K562 (cell line): ENCODE results near the gene LRRN3. TPM values are rescaled to one million over a fixed set of nuclear protein-coding genes. Genes with fewer than 3 reads are reported as not detected.

Source experiments
- ATAC-seq: fragments of 200-7000 bp; cut with Tn5 transposase; 3 replicates; pipeline ENCODE4 v1.9.1; 2020; ENCODE audit warnings: moderate library complexity
- BruUV-seq: library from RNA; stranded (reverse); fragments of 400-500 nt; replicated peaks from 2 replicates; lab custom pipeline; 2021; lab: Mats Ljungman, UMichigan
- CTCF ChIA-PET: fragments of 300-600 bp; formaldehyde crosslinking; extraction: SDS; loops from one replicate; lab custom pipeline; 2021; ENCODE audit warnings: low intra/inter-chr PET ratio; lab: Yijun Ruan, JAX
- POLR2A ChIA-PET: fragments of 300-600, 350-650 bp; sonication (Branson Sonifier 250); formaldehyde crosslinking; extraction: SDS; loops from one replicate; lab custom pipeline; 2021; ENCODE audit warnings: antibody characterized with exemption, inconsistent platforms; lab: Yijun Ruan, JAX
- DNase-seq, 4 experiments: peaks; one replicate each; pipeline versions ENCODE4 v3.0.0 to v3.0.0-alpha.2; 2011 to 2018; ENCODE audit warnings: low spot score in 3 of 4, mixed read lengths in 3 of 4; ENCODE audit errors: extremely low read depth in 1 of 4
- FAIRE-seq: peaks from 2 replicates; lab custom pipeline; 2011; peaks lifted over from hg19 to GRCh38; lab: Jason Lieb, UNC
- H2AFZ ChIP-seq: 2 replicates; pipeline ENCODE4 v1.6.0; 2011; ENCODE audit warnings: low read depth, low read length, control low read depth, inconsistent platforms
- H3K27ac ChIP-seq: fragments of 200-600 bp; 3 replicates; pipeline ENCODE4 v1.8.0; 2011; ENCODE audit warnings: low read depth, mild to moderate bottlenecking, control low read depth, inconsistent platforms, low read length, moderate library complexity, mixed read lengths; ENCODE audit errors: extremely low read depth
- H3K27me3 ChIP-seq, 2 experiments: fragments of 300-600 bp in 1 of 2; 2 replicates in 1 of 2; 3 replicates in 1 of 2; pipeline versions ENCODE4 v1.6.0 to v1.8.0; 2011; ENCODE audit warnings: inconsistent platforms in 2 of 2, low read length in 2 of 2, mild to moderate bottlenecking in 1 of 2, mixed read lengths in 1 of 2, moderate library complexity in 1 of 2; ENCODE audit not compliant: control insufficient read depth in 2 of 2, insufficient read depth in 2 of 2
- H3K36me3 ChIP-seq: fragments of 300-600 bp; 3 replicates; pipeline ENCODE4 v1.8.0; 2011; ENCODE audit warnings: mild to moderate bottlenecking, low read length, inconsistent platforms; ENCODE audit not compliant: control insufficient read depth, insufficient read depth
- H3K4me1 ChIP-seq, 2 experiments: fragments of 200-600 bp in 1 of 2; replicated peaks in 1 of 2; 2 replicates in 1 of 2; 3 replicates in 1 of 2; pipeline versions ENCODE4 v1.5.1 to v1.8.0; 2011; ENCODE audit warnings: inconsistent platforms in 2 of 2, low read length in 2 of 2, mild to moderate bottlenecking in 1 of 2, mixed read lengths in 1 of 2, moderate library complexity in 1 of 2; ENCODE audit not compliant: control insufficient read depth in 2 of 2, insufficient read depth in 2 of 2
- H3K4me2 ChIP-seq: 2 replicates; pipeline ENCODE4 v1.6.1; 2011; ENCODE audit warnings: low read length, control low read depth, inconsistent platforms, mixed read lengths; ENCODE audit not compliant: insufficient read depth
- H3K4me3 ChIP-seq: fragments of 200-600 bp; sonication (generic), shearing (Covaris generic); 2 replicates; pipeline ENCODE4 v1.5.1; 2016; ENCODE audit warnings: control low read depth, inconsistent platforms
- H3K79me2 ChIP-seq: fragments of 200-600 bp; 3 replicates; pipeline ENCODE4 v1.8.0; 2011; ENCODE audit warnings: low read length, inconsistent platforms; ENCODE audit not compliant: control insufficient read depth, insufficient read depth
- H3K9ac ChIP-seq, 2 experiments: 2 replicates each; pipeline versions ENCODE4 v1.6.0 to v1.6.1; 2011; ENCODE audit warnings: low read depth in 2 of 2, low read length in 2 of 2, control low read depth in 1 of 2, inconsistent platforms in 1 of 2, mild to moderate bottlenecking in 1 of 2, mixed read lengths in 1 of 2; ENCODE audit not compliant: insufficient read depth in 1 of 2
- H3K9me1 ChIP-seq: one replicate; pipeline ENCODE4 v1.6.0; 2011; ENCODE audit warnings: inconsistent platforms, mild to moderate bottlenecking, low read length, moderate library complexity; ENCODE audit not compliant: control insufficient read depth, insufficient read depth
- H3K9me3 ChIP-seq: replicated peaks from 2 replicates; pipeline ENCODE4 v1.5.1; 2011; ENCODE audit warnings: low read depth, low read length, inconsistent platforms; ENCODE audit not compliant: control insufficient read depth, insufficient read depth
- H4K20me1 ChIP-seq: replicated peaks from 2 replicates; pipeline ENCODE4 v1.6.1; 2011; ENCODE audit warnings: low read length, inconsistent platforms, mixed read lengths; ENCODE audit not compliant: control insufficient read depth, insufficient read depth
- CHD4 ChIP-seq: fragments of 200-600 bp; sonication (generic); IDR thresholded peaks from 3 replicates; pipeline ENCODE4 v1.6.1; 2012; ENCODE audit warnings: low read depth, mild to moderate bottlenecking, mixed read lengths, low read length, inconsistent platforms; ENCODE audit not compliant: insufficient read depth, insufficient replicate concordance, poor library complexity, severe bottlenecking
- HDAC8 ChIP-seq: fragments of 450-650 bp; IDR thresholded peaks from 2 replicates; pipeline ENCODE4 v1.6.1; 2016; ENCODE audit warnings: mild to moderate bottlenecking, missing genetic modification characterization, moderate library complexity, missing compliant biosample characterization
- ILK ChIP-seq: fragments of 450-650 bp; IDR thresholded peaks from 2 replicates; pipeline ENCODE4 v1.6.1; 2016; ENCODE audit warnings: missing genetic modification characterization, low read depth, mild to moderate bottlenecking, missing compliant biosample characterization, moderate library complexity, borderline replicate concordance
- KDM4B ChIP-seq, 2 experiments: fragments of 450-650 bp in 1 of 2; sonication (generic) in 1 of 2; IDR thresholded peaks; 2 replicates each; pipeline ENCODE4 v1.6.1; 2016 to 2017; ENCODE audit warnings: borderline replicate concordance in 2 of 2, antibody characterized with exemption in 1 of 2, low read depth in 1 of 2, mild to moderate bottlenecking in 1 of 2
- KLF6 ChIP-seq: fragments of 250-450 bp; sonication (Bioruptor Pico); IDR thresholded peaks from 2 replicates; pipeline ENCODE4 v1.4.0; 2020; ENCODE audit warnings: mild to moderate bottlenecking, moderate library complexity, borderline replicate concordance
- MED1 ChIP-seq: sonication (generic); formaldehyde crosslinking; IDR thresholded peaks from 2 replicates; pipeline ENCODE4 v1.8.1; 2023; ENCODE audit warnings: missing genetic modification reagents, borderline replicate concordance
- NFRKB ChIP-seq: fragments of 450-650 bp; IDR thresholded peaks from 2 replicates; pipeline ENCODE4 v1.6.1; 2016; ENCODE audit warnings: low read depth
- RBFOX2 ChIP-seq: fragments of 200-400 bp; formaldehyde crosslinking; IDR thresholded peaks from 2 replicates; pipeline ENCODE4 v1.6.1; 2017; ENCODE audit warnings: low read depth, mild to moderate bottlenecking, low read length, moderate library complexity
- TBL1XR1 ChIP-seq, 2 experiments: IDR thresholded peaks; 2 replicates each; pipeline ENCODE4 v1.6.1; 2012; ENCODE audit warnings: improper control_type of control experiment in 2 of 2, low read length in 2 of 2, mild to moderate bottlenecking in 1 of 2
- ZNF561 ChIP-seq: fragments of 450-650 bp; formaldehyde crosslinking; conservative IDR thresholded peaks from 2 replicates; pipeline ENCODE4 v1.4.0; 2020; ENCODE audit warnings: mild to moderate bottlenecking, moderate library complexity
- WGBS: fragments of 100-300 bp; shearing (Covaris generic); methylation state at CpG from one replicate; pipeline ENCODE4 v1.1.6; 2016; ENCODE audit warnings: low coverage, mixed read lengths; ENCODE audit not compliant: insufficient coverage; ENCODE audit errors: missing lambda C conversion rate; 5-methylcytosine and 5-hydroxymethylcytosine counted together
- in situ Hi-C: fragments of 300-500 bp; cut with MboI; formaldehyde crosslinking; loops from 4 replicates; pipeline ENCODE4 v1.15.0; 2018; ENCODE audit warnings: inconsistent platforms, mixed read lengths
- intact Hi-C: fragments of 100-400 bp; cut with micrococcal nuclease; formaldehyde crosslinking; loops from 2 replicates; pipeline ENCODE4 v1.14.2; 2022
- polyA plus RNA-seq, 8 experiments: library from polyadenylated mRNA; depleted of rRNA in 4 of 8; stranded (reverse) in 5 of 8; unstranded in 3 of 8; fragments of >200 nt; fragmentation: Nextera tagmentation in 2 of 8; fragmentation: Illumina TruSeq in 1 of 8; extraction: Ambion mirVana in 2 of 8; extraction: Trizol in 1 of 8; gene quantifications; 2 replicates each; pipeline versions ENCODE4 v1.2.1 to v1.2.3, GENCODE V29; 2011 to 2014; ENCODE audit warnings: inconsistent platforms in 1 of 8, missing spikeins in 1 of 8
- total RNA-seq, 7 experiments: library from RNA; depleted of rRNA in 6 of 7; stranded (reverse); fragments of >200 nt in 6 of 7; fragmentation: Illumina TruSeq in 2 of 7; extraction: Trizol in 2 of 7; gene quantifications; 2 replicates each; pipeline versions ENCODE4 v1.2.1 to v1.2.3, GENCODE V29; 2011 to 2021; ENCODE audit warnings: low replicate concordance in 1 of 7

Gene LRRN3
- total and polyA plus RNA-seq, 9 of the 15 experiments (the other 6 are each of a cell fraction or from before 2014, with no cell fraction given) = 0.05 to 1.00 (median 0.20) TPM; not detected in 1

DNA sequence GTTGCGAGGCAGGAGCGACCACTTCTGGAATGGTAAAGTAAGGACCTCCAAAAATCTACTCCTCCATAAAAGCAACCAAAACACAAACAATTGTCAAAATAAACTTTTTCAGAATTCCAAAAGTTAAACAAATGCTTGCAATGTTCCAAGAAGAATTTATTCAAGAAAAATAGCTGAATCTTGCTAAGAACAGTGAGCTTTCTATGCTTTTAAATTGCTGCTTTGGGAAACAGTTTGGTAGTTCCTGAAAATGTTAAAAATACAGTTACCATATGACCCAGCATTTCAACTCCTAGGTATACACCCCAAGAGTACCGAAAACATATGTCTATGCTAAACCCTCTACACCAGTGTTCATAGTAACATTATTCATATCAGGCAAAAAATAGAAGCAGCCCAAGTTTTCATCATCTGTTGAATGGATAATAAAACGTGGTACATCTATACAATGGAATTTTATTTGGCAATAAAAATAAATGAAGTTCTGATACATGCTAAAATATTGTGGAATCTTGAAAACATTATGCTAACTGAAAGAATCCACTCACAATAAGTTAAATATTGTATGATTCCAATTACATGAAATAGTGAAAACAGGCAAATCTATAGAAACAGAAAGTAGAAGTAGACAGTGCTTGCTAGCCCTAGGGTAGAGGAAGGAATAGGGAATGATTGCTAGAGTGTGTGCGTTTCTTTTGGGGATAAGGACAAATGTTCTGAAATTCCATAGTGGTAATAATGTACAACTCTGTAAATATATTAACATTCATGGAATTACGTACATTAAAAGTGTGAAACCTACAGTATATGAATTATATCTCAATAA is 57.0 kb downstream of the LRRN3 start (continued):
- TF ChIP-seq RBFOX2 (no peak), KDM4B (IDR thresholded peaks at IDR 0.05; ENCODE audit: borderline replicate concordance in 2 of 2, low read depth in 1 of 2) (no peak), TBL1XR1 (IDR thresholded peaks at IDR 0.05; ENCODE audit: low read length in 2 of 2) (no peak), KLF6 (no peak), ZNF561 (no peak), MED1 (no peak)

DNA sequence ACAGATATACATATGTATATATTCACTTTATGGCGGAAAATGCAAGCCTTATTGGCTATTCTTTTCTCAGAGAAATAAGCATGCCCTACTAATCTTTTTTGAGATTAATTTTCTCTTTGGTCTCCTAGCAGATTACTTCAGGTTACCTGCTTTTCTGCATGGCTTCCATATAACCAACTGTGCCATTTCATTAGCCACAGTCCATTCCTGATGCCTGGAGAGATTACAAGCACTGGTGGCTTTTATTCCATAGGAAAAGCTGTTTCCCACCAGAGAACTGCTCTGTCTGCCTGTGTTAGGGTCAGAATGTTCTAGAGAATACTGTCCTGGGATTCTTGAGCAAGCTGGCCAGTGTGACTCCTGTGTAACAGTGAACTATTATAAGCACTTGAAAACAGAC is 59.8 kb downstream of the LRRN3 start:
- TF ChIP-seq ILK (tag) = no peak
- no peak for TF ChIP-seq CHD4
- TF ChIP-seq HDAC8 = no peak
- TF ChIP-seq NFRKB = no peak
- H3K9me3 ChIP-seq = no peaks in the 10 kb centered on the region
- intact Hi-C loops = loop anchor here (10.0 kb wide), 1 partner anchor 584 kb away; no protein-coding TSS in a partner anchor
- no TSS peak for BruUV-seq
- POLR2A ChIA-PET = no interaction called here
- no peaks in the 10 kb centered on the region for H3K27me3 ChIP-seq
- ATAC-seq = no peak
- no peak overlapping the region for H3K4me3 ChIP-seq
- no peaks in the 10 kb centered on the region for H3K36me3 ChIP-seq
- H4K20me1 ChIP-seq = no peaks in the 10 kb centered on the region
- H3K9me1 ChIP-seq = no peaks in the 10 kb centered on the region
- no peak for DNase-seq
- H3K4me1 ChIP-seq = no peaks in the 10 kb centered on the region
- no peak overlapping the region for H2AFZ ChIP-seq
- no peaks in the 10 kb centered on the region for H3K79me2 ChIP-seq
- CTCF ChIA-PET = no interaction called here
- no peak overlapping the region for H3K4me2 ChIP-seq
- FAIRE-seq = no peak
- WGBS = 95% methylated on average over 1 of the region's 1 CpG
- in situ Hi-C loops = no loop called here
- H3K9ac ChIP-seq = no peak overlapping the region
- H3K27ac ChIP-seq = no peak overlapping the region
